DND-41 (cell line): ENCODE results near the gene KHDC4.
"Not testable (repeated sequence)": the region's sequence is repeated elsewhere in the genome, so short reads cannot be mapped to it uniquely, and the experiment has no call there.

Experiments
- ATAC-seq: fragments of 200-7000 bp; cut with Tn5 transposase; 3 replicates; pipeline ENCODE4 v1.9.1; 2021; ENCODE audit warnings: low read depth; ENCODE audit not compliant: insufficient read depth
- DNase-seq: peaks from one replicate; pipeline ENCODE4 v3.0.0-alpha.2; 2020
- H2AFZ ChIP-seq: 2 replicates; pipeline ENCODE4 v1.6.0; 2012; ENCODE audit warnings: low read depth, low read length
- H3K27ac ChIP-seq: 2 replicates; pipeline ENCODE4 v1.5.1; 2012; ENCODE audit warnings: low read length, inconsistent platforms
- H3K27me3 ChIP-seq: fragments of 200-600 bp; sonication (generic); 2 replicates; pipeline ENCODE4 v1.6.0; 2012; ENCODE audit warnings: low read length, mild to moderate bottlenecking, inconsistent platforms; ENCODE audit not compliant: insufficient read depth, poor library complexity
- H3K36me3 ChIP-seq: 2 replicates; pipeline ENCODE4 v1.5.1; 2012; ENCODE audit warnings: low read length, inconsistent platforms; ENCODE audit not compliant: insufficient read depth
- H3K4me1 ChIP-seq: 2 replicates; pipeline ENCODE4 v1.5.1; 2012; ENCODE audit warnings: mild to moderate bottlenecking, low read length; ENCODE audit not compliant: insufficient read depth
- H3K4me2 ChIP-seq: 2 replicates; pipeline ENCODE4 v1.6.0; 2012; ENCODE audit warnings: mild to moderate bottlenecking, moderate library complexity, low read length, inconsistent platforms; ENCODE audit not compliant: insufficient read depth
- H3K4me3 ChIP-seq, 2 experiments: fragments of 200-600 bp in 1 of 2; shearing (Covaris generic) in 1 of 2; 2 replicates each; pipeline ENCODE4 v1.5.1; 2012 to 2016; ENCODE audit warnings: inconsistent platforms in 2 of 2, low read length in 2 of 2, mild to moderate bottlenecking in 2 of 2, low read depth in 1 of 2, moderate library complexity in 1 of 2
- H3K79me2 ChIP-seq: 2 replicates; pipeline ENCODE4 v1.6.0; 2012; ENCODE audit warnings: low read length, inconsistent platforms; ENCODE audit not compliant: insufficient read depth
- H3K9ac ChIP-seq: 2 replicates; pipeline ENCODE4 v1.6.0; 2012; ENCODE audit warnings: low read depth, mild to moderate bottlenecking, inconsistent platforms, low read length, moderate library complexity
- H3K9me3 ChIP-seq: 2 replicates; pipeline ENCODE4 v1.5.1; 2012; ENCODE audit warnings: low read length, moderate library complexity, mild to moderate bottlenecking, inconsistent platforms; ENCODE audit not compliant: insufficient read depth, severe bottlenecking
- H4K20me1 ChIP-seq: 2 replicates; pipeline ENCODE4 v1.6.0; 2012; ENCODE audit warnings: low read length; ENCODE audit not compliant: insufficient read depth
- CTCF ChIP-seq: IDR thresholded peaks from 2 replicates; pipeline ENCODE4 v1.5.1; 2012; ENCODE audit warnings: borderline replicate concordance, low read length, moderate library complexity, mild to moderate bottlenecking; ENCODE audit not compliant: poor library complexity, severe bottlenecking; ENCODE audit errors: extremely low read depth
- EZH2 ChIP-seq: IDR thresholded peaks from 3 replicates; pipeline ENCODE4 v1.6.1; 2012; ENCODE audit warnings: borderline replicate concordance, low read depth, mild to moderate bottlenecking, moderate library complexity, low read length, inconsistent platforms; ENCODE audit not compliant: severe bottlenecking

KHDC4 gene

GRCh38 chr1:155931332-155932038, 2.7 kb downstream of the KHDC4 start:
- peak overlapping the region; percentile 88; the same call in 1 of the 2 replicates for H3K9ac ChIP-seq
- H3K27me3 ChIP-seq: no peaks in the 10 kb centered on the region
- H4K20me1 ChIP-seq: peaks cover 46% of the 10 kb centered on the region
- peak overlapping the region in 1 of 2 experiments; percentile 78; a peak in 2 of 4 replicates for H3K4me3 ChIP-seq
- H3K4me1 ChIP-seq: peaks cover 46% of the 10 kb centered on the region
- no peak overlapping the region for H2AFZ ChIP-seq
- peaks cover 85% of the 10 kb centered on the region for H3K79me2 ChIP-seq
- TF ChIP-seq EZH2 (no peak), CTCF (no peak)
- DNase-seq (no peak), ATAC-seq (no peak)
- peaks cover 75% of the 10 kb centered on the region for H3K36me3 ChIP-seq
- H3K9me3 ChIP-seq: no peaks in the 10 kb centered on the region
- no peak overlapping the region for H3K27ac ChIP-seq
- H3K4me2 ChIP-seq: peak overlapping the region; percentile 92

DNA sequence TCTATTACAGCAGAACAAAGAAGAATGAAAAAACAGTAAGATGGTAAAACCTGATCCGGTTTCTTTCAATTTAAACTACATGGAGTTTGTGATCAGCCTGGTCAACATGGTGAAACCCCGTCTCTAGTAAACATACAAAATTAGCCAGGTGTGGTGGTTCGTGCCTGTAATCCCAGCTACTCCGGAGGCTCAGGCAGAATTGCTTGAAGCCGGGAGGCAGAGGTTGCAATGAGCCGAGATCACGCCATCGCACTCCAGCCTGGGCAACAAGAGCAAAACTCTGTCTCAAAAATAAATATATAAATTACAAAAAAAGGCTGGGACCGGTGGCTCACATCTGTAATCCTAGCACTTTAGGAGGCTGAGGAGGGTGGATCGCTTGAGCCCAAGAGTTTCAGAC, 3.5 kb downstream of the KHDC4 start:
- DNase-seq, H2AFZ ChIP-seq, H3K9me3 ChIP-seq, H3K27ac ChIP-seq, ATAC-seq, H3K27me3 ChIP-seq: not testable (repeated sequence)
- Histone ChIP-seq H3K4me2 (peak overlapping the region; percentile 92), H3K4me3 (peak overlapping the region in 1 of 2 experiments; percentile 19; a peak in 1 of 4 replicates), H3K9ac (0 out of 2 replicates have a peak overlapping the region, but pooled peaks have one; percentile 88), H3K36me3 (peaks cover 83% of the 10 kb centered on the region), H3K4me1 (peaks cover 46% of the 10 kb centered on the region), H4K20me1 (peaks cover 53% of the 10 kb centered on the region), H3K79me2 (peaks cover 93% of the 10 kb centered on the region)

- no peak overlapping the region for H3K4me3 ChIP-seq
- DNase-seq: no peak
- no peak for ATAC-seq
- peaks cover 57% of the 10 kb centered on the region for H4K20me1 ChIP-seq
- peaks cover 87% of the 10 kb centered on the region for H3K79me2 ChIP-seq
- no peaks in the 10 kb centered on the region for H3K9me3 ChIP-seq
- H3K4me2 ChIP-seq: no peak overlapping the region
- no peaks in the 10 kb centered on the region for H3K27me3 ChIP-seq
- H3K4me1 ChIP-seq: peaks cover 37% of the 10 kb centered on the region
- peaks cover 98% of the 10 kb centered on the region for H3K36me3 ChIP-seq
- H2AFZ ChIP-seq: no peak overlapping the region
- no peak overlapping the region for H3K9ac ChIP-seq
- no peak overlapping the region for H3K27ac ChIP-seq
- no peak for TF ChIP-seq EZH2
- no peak for TF ChIP-seq CTCF
These were observed 5.2 kb downstream of the KHDC4 start for GRCh38 chr1:155929057-155929456.

- Histone ChIP-seq H3K9ac (no peak overlapping the region), H3K4me3 (no peak overlapping the region), H3K4me1 (peaks cover 5% of the 10 kb centered on the region), H3K36me3 (peaks cover 96% of the 10 kb centered on the region), H3K27ac (no peak overlapping the region), H4K20me1 (peaks cover 44% of the 10 kb centered on the region; the same call in 1 of the 2 replicates), H3K79me2 (peaks cover 66% of the 10 kb centered on the region), H3K27me3 (no peaks in the 10 kb centered on the region), H3K9me3 (no peaks in the 10 kb centered on the region), H2AFZ (no peak overlapping the region), H3K4me2 (no peak overlapping the region)
- TF ChIP-seq CTCF: no peak
- TF ChIP-seq EZH2: no peak
- ATAC-seq (no peak), DNase-seq (no peak)
These were observed 8.7 kb downstream of the KHDC4 start for GRCh38 chr1:155925506-155925905.
